ENCODE results near the gene NEURL1B. TPM values are rescaled to one million over a fixed set of nuclear protein-coding genes. Genes with fewer than 3 reads are reported as not detected.

The NEURL1B gene
- total RNA-seq, 1 donor from 2014 or later, result 0.15 TPM

DNA sequence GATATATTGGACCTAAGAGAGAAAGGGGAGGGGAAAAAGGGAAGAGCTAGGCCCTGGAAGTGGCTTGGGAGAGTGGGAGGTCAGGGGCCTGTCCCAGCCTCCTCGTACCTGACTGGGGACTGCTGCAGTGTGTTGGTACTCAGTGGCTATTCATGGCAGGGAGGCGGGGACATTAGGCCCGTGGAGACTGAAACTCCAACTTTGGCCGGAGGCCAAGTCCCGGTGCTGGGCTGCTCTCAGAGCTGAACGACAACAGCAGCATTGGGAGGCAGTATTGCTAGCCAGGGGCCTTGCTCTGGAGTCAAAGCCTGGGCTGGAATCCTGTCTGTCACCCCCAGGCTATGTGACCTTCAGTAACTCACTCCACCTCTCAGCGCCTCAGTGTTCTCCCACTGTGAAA lies 37.8 kb downstream of the NEURL1B start:
- DNase-seq (ENCODE audit: low read depth), result no peak

DNA sequence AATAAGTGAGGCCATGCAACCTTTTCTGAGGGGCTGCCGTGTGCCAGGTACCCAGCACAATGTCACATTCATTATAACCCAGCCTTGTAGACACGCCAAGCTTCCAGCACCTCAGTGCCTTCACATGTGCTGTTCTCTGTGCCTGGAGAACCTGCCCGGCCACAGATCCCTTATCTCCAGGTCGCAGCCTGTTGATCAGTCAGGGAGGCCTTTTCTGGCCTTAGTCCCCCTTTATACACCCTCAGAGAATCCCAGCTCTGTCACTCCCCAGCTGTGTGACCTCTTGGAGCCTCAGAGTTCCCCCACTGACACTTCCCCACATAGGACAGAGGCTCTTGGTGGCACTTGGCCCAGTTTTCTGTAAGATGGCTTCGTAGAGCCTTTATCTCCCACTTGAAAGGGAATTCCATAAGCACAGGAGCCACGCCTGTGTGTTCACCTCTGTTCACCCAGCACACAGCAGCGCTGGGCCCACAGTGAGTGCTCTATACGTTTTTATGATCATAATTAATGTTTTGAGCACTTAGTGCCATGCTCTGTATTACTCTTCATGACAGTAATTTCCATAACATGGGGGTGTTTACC lies 38.7 kb downstream of the NEURL1B start:
- no peak for DNase-seq (ENCODE audit: low read depth)

DNA sequence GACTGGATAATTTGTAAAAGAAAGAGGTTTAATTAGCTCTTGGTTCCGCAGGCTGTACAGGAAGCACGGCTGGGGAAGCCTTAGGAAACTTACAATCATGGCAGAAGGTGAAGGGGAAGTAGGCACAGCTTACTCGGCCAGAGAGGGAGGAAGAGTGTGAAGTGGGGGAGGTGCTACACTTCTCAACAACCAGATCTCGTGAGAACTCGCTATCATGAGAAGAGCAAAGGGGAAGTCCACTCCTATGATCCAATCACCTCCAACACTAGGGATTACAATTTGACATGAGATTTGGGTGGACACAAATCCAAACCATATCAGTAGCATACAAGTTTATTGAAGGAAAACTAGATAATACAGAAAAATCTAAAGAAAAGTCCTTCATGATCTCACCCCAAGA lies 39.9 kb downstream of the NEURL1B start:
- no peak for DNase-seq (ENCODE audit: low read depth)

GRCh38 chr5:172681421-172681820 lies 40.4 kb downstream of the NEURL1B start:
- no peak for DNase-seq (ENCODE audit: low read depth)

- DNase-seq (ENCODE audit: low read depth), result no peak
Measured at GRCh38 chr5:172683264-172683644, 42.2 kb downstream of the NEURL1B start.

DNA sequence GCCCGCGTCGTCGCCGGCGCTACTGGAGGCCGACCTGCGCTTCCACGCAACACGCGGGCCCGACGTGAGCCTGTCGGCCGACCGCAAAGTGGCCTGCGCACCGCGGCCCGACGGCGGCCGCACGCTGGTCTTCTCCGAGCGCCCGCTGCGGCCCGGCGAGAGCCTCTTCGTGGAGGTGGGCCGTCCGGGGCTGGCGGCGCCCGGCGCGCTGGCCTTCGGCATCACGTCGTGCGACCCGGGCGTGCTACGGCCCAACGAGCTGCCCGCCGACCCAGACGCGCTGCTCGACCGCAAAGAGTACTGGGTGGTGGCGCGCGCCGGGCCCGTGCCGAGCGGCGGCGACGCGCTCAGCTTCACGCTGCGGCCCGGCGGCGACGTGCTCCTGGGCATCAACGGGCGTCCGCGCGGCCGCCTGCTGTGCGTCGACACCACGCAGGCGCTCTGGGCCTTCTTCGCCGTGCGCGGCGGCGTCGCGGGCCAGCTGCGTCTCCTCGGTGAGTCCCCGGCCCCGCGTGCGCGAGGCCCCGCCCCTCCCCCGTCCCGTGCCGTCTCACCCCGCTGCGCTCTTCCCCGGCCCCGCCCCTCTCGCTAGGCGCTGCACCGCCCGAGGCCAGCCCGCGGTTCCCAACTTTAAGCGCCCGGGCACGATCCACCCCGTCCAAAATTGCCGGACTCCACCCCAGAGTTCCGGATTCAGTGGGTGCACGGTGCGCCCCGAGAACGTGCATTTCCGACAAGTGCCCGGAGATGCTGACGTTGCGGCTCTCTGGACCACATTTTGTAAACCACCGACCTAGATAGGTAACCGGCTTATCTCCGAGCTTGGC lies 42.8 kb downstream of the NEURL1B start:
- no peak for DNase-seq (ENCODE audit: low read depth)

DNA sequence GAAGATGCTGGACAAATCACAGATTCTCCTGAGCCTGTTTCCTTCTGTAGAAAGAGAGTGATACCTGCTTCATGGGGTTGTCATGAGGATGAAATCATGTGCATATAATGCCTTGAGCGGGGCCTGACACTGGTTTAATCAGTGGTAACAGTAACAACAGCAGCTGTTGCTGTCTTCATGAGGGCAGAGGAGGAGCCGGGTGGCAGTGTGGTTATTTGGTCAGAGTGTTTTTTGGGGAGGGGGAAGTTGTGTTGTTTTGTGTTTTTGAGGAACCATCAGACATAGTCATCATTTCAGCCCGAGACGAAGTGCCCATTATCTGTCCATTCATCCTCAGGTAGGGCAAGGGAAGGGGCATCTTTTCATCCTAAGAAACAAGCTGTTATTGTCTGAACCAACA lies 44.0 kb downstream of the NEURL1B start:
- DNase-seq (ENCODE audit: low read depth), result no peak

- DNase-seq (ENCODE audit: low read depth), result no peak
Measured at GRCh38 chr5:172686111-172686510, 45.0 kb downstream of the NEURL1B start.

DNA sequence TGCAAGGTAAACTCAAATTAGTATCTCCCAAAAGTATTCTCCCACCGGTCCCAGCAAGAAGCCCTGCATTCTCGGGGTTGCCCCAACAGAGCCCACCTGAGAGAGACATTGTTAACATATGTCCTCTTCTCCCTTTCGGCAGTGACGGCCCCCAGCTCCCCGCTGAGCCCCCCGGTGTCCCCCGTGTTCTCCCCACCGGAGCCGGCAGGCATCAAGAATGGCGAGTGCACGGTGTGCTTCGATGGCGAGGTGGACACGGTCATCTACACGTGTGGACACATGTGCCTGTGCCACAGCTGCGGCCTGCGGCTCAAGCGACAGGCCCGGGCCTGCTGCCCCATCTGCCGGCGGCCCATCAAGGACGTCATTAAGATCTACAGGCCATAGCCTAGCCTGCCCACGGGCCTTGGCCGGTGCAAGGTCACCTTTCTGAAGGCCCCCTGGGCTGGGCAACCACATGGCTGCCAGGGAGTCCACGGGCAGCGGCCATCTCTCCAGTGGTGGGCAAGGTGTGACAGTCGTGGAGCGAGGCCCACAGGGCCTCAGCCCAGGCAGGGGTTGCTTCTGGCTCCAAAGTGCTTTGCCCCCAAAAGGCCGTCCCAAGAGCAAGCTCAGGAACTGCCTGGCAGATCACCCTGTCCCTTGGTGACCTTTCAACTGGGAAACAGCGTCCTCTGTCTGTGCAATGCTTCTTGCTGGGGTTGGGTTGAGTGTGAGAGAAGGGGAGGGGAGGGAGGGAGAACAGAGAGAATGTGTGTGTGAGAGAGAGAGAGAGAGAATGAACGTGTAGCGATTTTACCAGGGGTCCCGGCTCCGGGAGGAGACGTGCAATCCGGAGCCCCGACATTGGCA lies 45.7 kb downstream of the NEURL1B start:
- no peak for DNase-seq (ENCODE audit: low read depth)

GRCh38 chr5:172687940-172688339 lies 46.9 kb downstream of the NEURL1B start:
- no peak for DNase-seq (ENCODE audit: low read depth)

GRCh38 chr5:172688349-172689217 lies 47.5 kb downstream of the NEURL1B start:
- DNase-seq (ENCODE audit: low read depth), result peak; percentile 30

- no peak for DNase-seq (ENCODE audit: low read depth)
Measured at GRCh38 chr5:172689218-172689572, 48.1 kb downstream of the NEURL1B start.

GRCh38 chr5:172689801-172690200 lies 48.7 kb downstream of the NEURL1B start:
- DNase-seq (ENCODE audit: low read depth), result no peak

GRCh38 chr5:172690258-172691075 lies 49.4 kb downstream of the NEURL1B start:
- DNase-seq (ENCODE audit: low read depth), result no peak

GRCh38 chr5:172691886-172692285 lies 50.8 kb downstream of the NEURL1B start:
- DNase-seq (ENCODE audit: low read depth), result no peak

DNA sequence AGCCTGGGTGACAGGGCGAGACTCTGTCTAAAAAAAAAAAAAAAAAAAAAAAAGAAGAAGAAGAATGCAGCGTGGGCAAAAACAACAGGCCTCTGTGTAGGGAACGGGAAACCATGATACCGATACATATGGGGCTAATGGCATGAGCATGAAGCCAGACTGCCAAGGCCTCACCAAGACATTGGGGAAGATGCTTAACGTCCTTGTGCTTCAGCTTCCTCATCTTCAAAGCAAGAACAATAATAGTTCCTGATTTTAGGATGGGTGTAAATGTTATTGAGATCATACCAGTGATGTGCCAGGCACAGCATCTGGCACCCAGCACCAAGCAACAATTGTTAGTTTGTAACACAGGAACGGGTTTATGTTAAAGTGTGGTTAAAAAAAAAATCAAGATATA lies 51.4 kb downstream of the NEURL1B start:
- DNase-seq (ENCODE audit: low read depth), result no peak

DNA sequence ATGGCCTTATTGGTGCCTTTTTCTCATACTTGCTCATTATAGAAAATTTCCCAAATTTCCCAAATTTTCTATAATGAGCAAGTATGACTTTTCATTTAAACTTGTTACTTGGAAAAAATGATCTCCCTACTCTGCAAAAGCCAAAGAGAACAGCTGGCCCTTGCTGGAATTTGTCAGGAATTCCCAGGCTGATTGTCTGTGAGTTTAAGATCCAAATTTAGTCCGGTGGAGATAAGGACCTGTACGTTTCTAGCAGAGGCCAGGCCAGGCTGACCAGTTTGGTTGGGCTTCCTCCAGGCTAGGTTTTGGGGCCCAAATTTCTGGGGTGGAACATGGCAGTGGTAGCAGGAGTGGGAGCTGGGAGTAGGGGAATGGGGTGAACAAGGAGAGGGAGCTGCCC lies 51.9 kb downstream of the NEURL1B start:
- DNase-seq (ENCODE audit: low read depth), result no peak

DNA sequence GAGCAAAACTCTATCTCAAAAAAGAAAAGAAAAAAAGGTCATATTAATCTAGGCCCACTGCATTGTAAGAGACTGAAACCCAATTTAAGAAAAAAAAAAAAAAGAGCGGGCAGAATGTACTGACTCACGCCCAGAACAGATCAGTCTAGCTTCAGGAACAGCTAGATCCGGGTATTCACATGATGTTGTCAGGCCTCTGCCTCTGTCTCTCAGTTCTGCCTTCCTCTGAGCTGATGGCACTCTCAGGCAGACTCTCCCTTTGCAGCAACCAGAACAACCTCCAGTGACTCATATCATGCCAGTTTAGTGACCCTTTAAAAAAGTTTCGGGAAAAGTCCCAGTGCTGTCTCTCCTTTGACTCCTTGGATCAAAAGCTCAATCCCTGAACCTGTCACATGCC lies 53.0 kb downstream of the NEURL1B start:
- no peak for DNase-seq (ENCODE audit: low read depth)

- DNase-seq (ENCODE audit: low read depth), result no peak
Measured at GRCh38 chr5:172694541-172694940, 53.5 kb downstream of the NEURL1B start.

- no peak for DNase-seq (ENCODE audit: low read depth)
Measured at GRCh38 chr5:172695232-172696054, 54.4 kb downstream of the NEURL1B start.

Measured in renal cortical epithelial cell (primary cell).